Loucy (cell line): ENCODE data around the gene HOXA5.

Source experiments
- EZH2phosphoT487 ChIP-seq: fragments of 200-600 bp; IDR thresholded peaks from 2 replicates; pipeline ENCODE4 v1.6.1; 2018; ENCODE audit warnings: antibody characterized with exemption, mild to moderate bottlenecking, moderate library complexity, borderline replicate concordance
- TF ChIP-seq, protein P1 (sequence below): fragments of 200-600 bp; sonication (generic); conservative IDR thresholded peaks from 2 replicates; pipeline ENCODE4 v1.5.1; 2014; ENCODE audit warnings: mild to moderate bottlenecking, antibody characterized with exemption, low read length

DNA sequence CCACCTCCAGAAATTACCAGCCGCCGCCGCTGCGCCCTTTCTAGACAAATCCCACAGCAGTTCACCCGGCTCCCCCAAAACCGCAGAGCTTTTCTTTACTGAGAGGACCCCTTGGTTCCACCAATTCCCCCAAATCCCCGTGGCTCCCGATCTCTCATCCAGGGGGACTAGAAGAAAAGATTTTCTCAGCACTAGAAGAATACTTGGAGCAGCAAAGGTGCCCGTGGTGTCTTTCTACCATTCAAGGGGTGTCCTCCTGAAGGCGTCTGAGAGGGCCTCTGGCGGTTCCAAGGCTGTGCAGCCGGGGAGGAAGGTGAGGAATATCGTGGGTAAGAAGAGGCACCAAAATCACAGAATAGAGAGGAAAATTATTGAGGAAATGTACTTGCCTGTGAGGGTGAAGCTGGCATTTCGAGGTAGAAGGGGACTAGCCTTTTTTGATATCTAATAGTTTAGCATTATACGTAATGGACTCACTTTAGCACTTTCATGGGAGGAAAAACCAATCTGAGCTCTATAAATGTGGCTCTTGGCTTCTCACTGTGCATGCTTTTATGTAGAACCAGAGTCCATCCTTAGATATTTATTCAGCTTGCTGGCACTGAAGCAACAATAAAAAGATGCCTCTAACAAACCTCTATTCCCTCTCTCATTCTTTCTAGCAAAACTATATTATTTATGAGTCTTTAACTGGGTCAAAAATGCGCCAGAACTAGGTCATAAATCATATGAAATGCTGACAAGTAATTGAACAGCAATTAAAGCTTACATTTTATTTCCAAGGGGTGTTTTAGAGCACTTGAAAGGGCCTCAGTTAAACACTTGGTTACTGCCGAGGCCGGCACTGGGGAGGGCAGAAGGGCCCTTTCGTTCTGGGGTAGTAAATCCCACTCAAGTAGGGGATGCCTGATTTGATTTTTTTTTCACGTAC lies 27.2 kb downstream of the HOXA5 start:
- TF ChIP-seq, protein P1, sequence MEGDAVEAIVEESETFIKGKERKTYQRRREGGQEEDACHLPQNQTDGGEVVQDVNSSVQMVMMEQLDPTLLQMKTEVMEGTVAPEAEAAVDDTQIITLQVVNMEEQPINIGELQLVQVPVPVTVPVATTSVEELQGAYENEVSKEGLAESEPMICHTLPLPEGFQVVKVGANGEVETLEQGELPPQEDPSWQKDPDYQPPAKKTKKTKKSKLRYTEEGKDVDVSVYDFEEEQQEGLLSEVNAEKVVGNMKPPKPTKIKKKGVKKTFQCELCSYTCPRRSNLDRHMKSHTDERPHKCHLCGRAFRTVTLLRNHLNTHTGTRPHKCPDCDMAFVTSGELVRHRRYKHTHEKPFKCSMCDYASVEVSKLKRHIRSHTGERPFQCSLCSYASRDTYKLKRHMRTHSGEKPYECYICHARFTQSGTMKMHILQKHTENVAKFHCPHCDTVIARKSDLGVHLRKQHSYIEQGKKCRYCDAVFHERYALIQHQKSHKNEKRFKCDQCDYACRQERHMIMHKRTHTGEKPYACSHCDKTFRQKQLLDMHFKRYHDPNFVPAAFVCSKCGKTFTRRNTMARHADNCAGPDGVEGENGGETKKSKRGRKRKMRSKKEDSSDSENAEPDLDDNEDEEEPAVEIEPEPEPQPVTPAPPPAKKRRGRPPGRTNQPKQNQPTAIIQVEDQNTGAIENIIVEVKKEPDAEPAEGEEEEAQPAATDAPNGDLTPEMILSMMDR: no peak
- no peak for TF ChIP-seq EZH2phosphoT487
